GM12892 (cell line): Measurements from ENCODE around the gene SMARCD3.
A peak's percentile ranks its signal among the peaks of the same experiment; 100 is the strongest.

Source experiments
- DNase-seq: peaks from one replicate; pipeline ENCODE4 v3.0.0; 2011; ENCODE audit not compliant: insufficient read length
- FAIRE-seq: peaks from 2 replicates; lab custom pipeline; 2011; peaks lifted over from hg19 to GRCh38; lab: Jason Lieb, UNC
- POLR2A ChIP-seq: IDR thresholded peaks from 2 replicates; pipeline ENCODE4 v1.6.1; 2011; ENCODE audit warnings: low read depth, low read length, control low read depth
- POLR2AphosphoS5 ChIP-seq: IDR thresholded peaks from 2 replicates; pipeline ENCODE4 v1.6.1; 2011; ENCODE audit warnings: low read depth, low read length, control low read depth
- TAF1 ChIP-seq: IDR thresholded peaks from 2 replicates; pipeline ENCODE4 v1.6.1; 2011; ENCODE audit warnings: low read depth, mild to moderate bottlenecking, control low read depth, low read length, borderline replicate concordance

The SMARCD3 gene

GRCh38 chr7:151240536-151240935 is 8.0 kb downstream of the SMARCD3 start:
- DNase-seq (no peak), FAIRE-seq (no peak)

GRCh38 chr7:151239837-151240459 is 8.5 kb downstream of the SMARCD3 start:
- TF ChIP-seq POLR2A: no peak
- TF ChIP-seq TAF1: no peak
- TF ChIP-seq POLR2AphosphoS5: no peak
- no peak for DNase-seq
- FAIRE-seq: no peak

More at GRCh38 chr7:151240536-151240935, 8.0 kb downstream of the SMARCD3 start:
- no peak for TF ChIP-seq POLR2AphosphoS5
- TF ChIP-seq POLR2A: no peak
- TF ChIP-seq TAF1: no peak

GRCh38 chr7:151238924-151239836 is 9.3 kb downstream of the SMARCD3 start:
- no peak for DNase-seq
- FAIRE-seq: no peak
- no peak for TF ChIP-seq POLR2A
- TF ChIP-seq POLR2AphosphoS5: no peak; the same call in 1 of the 2 replicates
- TF ChIP-seq TAF1: no peak

GRCh38 chr7:151238190-151238810 is 10.2 kb downstream of the SMARCD3 start:
- DNase-seq (no peak), FAIRE-seq (no peak)

GRCh38 chr7:151237244-151238189 is 11.0 kb downstream of the SMARCD3 start:
- no peak for DNase-seq
- FAIRE-seq: no peak
- TF ChIP-seq POLR2AphosphoS5 (no peak), TAF1 (no peak), POLR2A (no peak)

More at GRCh38 chr7:151238190-151238810, 10.2 kb downstream of the SMARCD3 start:
- TF ChIP-seq POLR2A (no peak), TAF1 (no peak), POLR2AphosphoS5 (no peak)

GRCh38 chr7:151236406-151236805 is 12.1 kb downstream of the SMARCD3 start:
- TF ChIP-seq TAF1: no peak
- no peak for TF ChIP-seq POLR2A
- no peak for TF ChIP-seq POLR2AphosphoS5
- FAIRE-seq (no peak), DNase-seq (no peak)

GRCh38 chr7:151235091-151235787 is 13.3 kb downstream of the SMARCD3 start:
- TF ChIP-seq POLR2A: no peak
- no peak for TF ChIP-seq POLR2AphosphoS5
- TF ChIP-seq TAF1: no peak
- FAIRE-seq (no peak), DNase-seq (no peak)

GRCh38 chr7:151233804-151234203 is 14.7 kb downstream of the SMARCD3 start:
- FAIRE-seq (no peak), DNase-seq (no peak)
- TF ChIP-seq POLR2A (no peak), TAF1 (no peak), POLR2AphosphoS5 (no peak)

- FAIRE-seq (no peak), DNase-seq (peak; percentile 74)
- TF ChIP-seq TAF1 (no peak; the same call in 1 of the 2 replicates), POLR2AphosphoS5 (0 out of 2 replicates have a peak, but pooled peaks have one; percentile 27), POLR2A (peak; percentile 52; the same call in 1 of the 2 replicates)
Observed at GRCh38 chr7:151232917-151233701, 15.4 kb downstream of the SMARCD3 start.
